ENCODE data around the gene CTSL. TPM values are rescaled to one million over a fixed set of nuclear protein-coding genes. Genes with fewer than 3 reads are reported as not detected.

Gene CTSL
- total RNA-seq, 1 donor from 2014 or later, result 38.6 TPM

DNA sequence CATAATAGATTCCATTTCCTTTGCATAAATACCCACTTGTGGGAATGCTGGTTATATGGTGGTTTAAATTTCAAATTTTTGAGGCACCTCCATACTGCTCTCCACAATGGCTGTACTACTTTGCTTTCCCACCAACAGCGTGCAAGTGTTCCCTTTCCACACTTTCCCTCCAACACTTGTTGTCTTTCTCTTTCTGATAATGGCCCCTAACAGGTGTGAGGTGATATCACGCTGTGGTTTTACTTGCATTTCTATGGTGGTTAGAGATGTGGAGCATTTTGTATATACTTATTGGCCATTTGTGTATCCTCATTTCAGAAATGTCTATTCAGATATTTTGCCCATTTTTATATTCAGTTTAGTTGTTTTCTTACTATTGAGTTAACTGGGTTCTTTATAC lies 34.6 kb downstream of the CTSL start:
- no peak for DNase-seq (ENCODE audit: low spot score, unreplicated experiment)
- Mint-ChIP-seq H3K27me3 (peaks cover 2% of the 10 kb centered on the region), H3K4me3 (ENCODE audit: low read depth) (no peak overlapping the region), H3K9me3 (ENCODE audit: low read depth) (peaks cover 13% of the 10 kb centered on the region), H3K4me1 (ENCODE audit: low read depth) (no peaks in the 10 kb centered on the region), H3K36me3 (ENCODE audit: insufficient read depth) (peaks cover 5% of the 10 kb centered on the region), H3K27ac (no peak overlapping the region)
- TF ChIP-seq, protein P1, sequence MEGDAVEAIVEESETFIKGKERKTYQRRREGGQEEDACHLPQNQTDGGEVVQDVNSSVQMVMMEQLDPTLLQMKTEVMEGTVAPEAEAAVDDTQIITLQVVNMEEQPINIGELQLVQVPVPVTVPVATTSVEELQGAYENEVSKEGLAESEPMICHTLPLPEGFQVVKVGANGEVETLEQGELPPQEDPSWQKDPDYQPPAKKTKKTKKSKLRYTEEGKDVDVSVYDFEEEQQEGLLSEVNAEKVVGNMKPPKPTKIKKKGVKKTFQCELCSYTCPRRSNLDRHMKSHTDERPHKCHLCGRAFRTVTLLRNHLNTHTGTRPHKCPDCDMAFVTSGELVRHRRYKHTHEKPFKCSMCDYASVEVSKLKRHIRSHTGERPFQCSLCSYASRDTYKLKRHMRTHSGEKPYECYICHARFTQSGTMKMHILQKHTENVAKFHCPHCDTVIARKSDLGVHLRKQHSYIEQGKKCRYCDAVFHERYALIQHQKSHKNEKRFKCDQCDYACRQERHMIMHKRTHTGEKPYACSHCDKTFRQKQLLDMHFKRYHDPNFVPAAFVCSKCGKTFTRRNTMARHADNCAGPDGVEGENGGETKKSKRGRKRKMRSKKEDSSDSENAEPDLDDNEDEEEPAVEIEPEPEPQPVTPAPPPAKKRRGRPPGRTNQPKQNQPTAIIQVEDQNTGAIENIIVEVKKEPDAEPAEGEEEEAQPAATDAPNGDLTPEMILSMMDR (IDR thresholded peaks at IDR 0.05; ENCODE audit: unreplicated experiment), result no peak

- no peak for DNase-seq (ENCODE audit: low spot score, unreplicated experiment)
- Mint-ChIP-seq H3K9me3 (ENCODE audit: low read depth) (peaks cover 13% of the 10 kb centered on the region), H3K27me3 (peaks cover 2% of the 10 kb centered on the region), H3K36me3 (ENCODE audit: insufficient read depth) (peaks cover 5% of the 10 kb centered on the region), H3K4me3 (ENCODE audit: low read depth) (no peak overlapping the region), H3K27ac (no peak overlapping the region), H3K4me1 (ENCODE audit: low read depth) (no peaks in the 10 kb centered on the region)
- TF ChIP-seq, protein P1 (IDR thresholded peaks at IDR 0.05; ENCODE audit: unreplicated experiment), result no peak
These were observed 37.4 kb downstream of the CTSL start for GRCh38 chr9:87763286-87763685.

DNA sequence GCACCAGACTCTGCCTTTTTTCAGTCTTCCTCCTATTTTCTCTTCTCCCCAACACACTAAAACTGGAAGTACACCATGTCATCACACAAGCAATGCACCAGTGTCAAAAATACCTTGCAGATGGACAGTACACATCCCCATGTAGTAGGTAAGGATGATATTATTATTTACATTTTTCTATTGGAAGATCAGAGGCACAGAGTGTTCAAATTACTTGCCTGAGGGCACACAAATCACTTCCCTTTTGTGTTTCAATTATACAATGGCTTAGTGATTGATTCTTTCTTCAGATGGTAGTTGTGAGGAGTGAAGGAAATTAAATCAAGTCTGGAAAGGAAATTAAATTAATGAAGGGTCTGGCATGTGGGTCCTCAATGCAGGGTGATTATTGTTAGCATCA lies 39.6 kb downstream of the CTSL start:
- Mint-ChIP-seq H3K27ac (no peak overlapping the region), H3K4me1 (ENCODE audit: low read depth) (no peaks in the 10 kb centered on the region), H3K27me3 (peaks cover 6% of the 10 kb centered on the region), H3K4me3 (ENCODE audit: low read depth) (no peak overlapping the region), H3K36me3 (ENCODE audit: insufficient read depth) (peaks cover 1% of the 10 kb centered on the region), H3K9me3 (ENCODE audit: low read depth) (peaks cover 8% of the 10 kb centered on the region)
- DNase-seq (ENCODE audit: low spot score, unreplicated experiment), result no peak
- TF ChIP-seq, protein P1 (IDR thresholded peaks at IDR 0.05; ENCODE audit: unreplicated experiment), result no peak

GRCh38 chr9:87766697-87767096 lies 40.8 kb downstream of the CTSL start:
- no peaks in the 10 kb centered on the region for H3K36me3 Mint-ChIP-seq (ENCODE audit: insufficient read depth)
- TF ChIP-seq, protein P1 (IDR thresholded peaks at IDR 0.05; ENCODE audit: unreplicated experiment), result no peak
- no peaks in the 10 kb centered on the region for H3K9me3 Mint-ChIP-seq (ENCODE audit: low read depth)
- no peak for DNase-seq (ENCODE audit: low spot score, unreplicated experiment)
- H3K4me3 Mint-ChIP-seq (ENCODE audit: low read depth), result no peak overlapping the region
- peaks cover 6% of the 10 kb centered on the region for H3K27me3 Mint-ChIP-seq
- no peaks in the 10 kb centered on the region for H3K4me1 Mint-ChIP-seq (ENCODE audit: low read depth)
- no peak overlapping the region for H3K27ac Mint-ChIP-seq

GRCh38 chr9:87770616-87771315 lies 44.8 kb downstream of the CTSL start:
- Mint-ChIP-seq H3K36me3 (ENCODE audit: insufficient read depth) (no peaks in the 10 kb centered on the region), H3K27me3 (peaks cover 12% of the 10 kb centered on the region), H3K4me3 (ENCODE audit: low read depth) (no peak overlapping the region), H3K9me3 (ENCODE audit: low read depth) (no peaks in the 10 kb centered on the region), H3K27ac (no peak overlapping the region), H3K4me1 (ENCODE audit: low read depth) (no peaks in the 10 kb centered on the region)
- no peak for DNase-seq (ENCODE audit: low spot score, unreplicated experiment)
- TF ChIP-seq, protein P1 (IDR thresholded peaks at IDR 0.05; ENCODE audit: unreplicated experiment), result no peak

Measured in progenitor cell of endocrine pancreas (in vitro differentiated cells).